Activated CD4-positive, CD25-positive, alpha-beta regulatory T cell (primary cell): ENCODE measurements around the gene DNAJC25.
"Not testable (repeated sequence)": the region's sequence is repeated elsewhere in the genome, so short reads cannot be mapped to it uniquely, and the experiment has no call there.

Experiments used
- DNase-seq, 4 experiments: peaks; one replicate each; lab custom pipeline; 2025; lab: John Stamatoyannopoulos, UW

DNAJC25 gene

DNA sequence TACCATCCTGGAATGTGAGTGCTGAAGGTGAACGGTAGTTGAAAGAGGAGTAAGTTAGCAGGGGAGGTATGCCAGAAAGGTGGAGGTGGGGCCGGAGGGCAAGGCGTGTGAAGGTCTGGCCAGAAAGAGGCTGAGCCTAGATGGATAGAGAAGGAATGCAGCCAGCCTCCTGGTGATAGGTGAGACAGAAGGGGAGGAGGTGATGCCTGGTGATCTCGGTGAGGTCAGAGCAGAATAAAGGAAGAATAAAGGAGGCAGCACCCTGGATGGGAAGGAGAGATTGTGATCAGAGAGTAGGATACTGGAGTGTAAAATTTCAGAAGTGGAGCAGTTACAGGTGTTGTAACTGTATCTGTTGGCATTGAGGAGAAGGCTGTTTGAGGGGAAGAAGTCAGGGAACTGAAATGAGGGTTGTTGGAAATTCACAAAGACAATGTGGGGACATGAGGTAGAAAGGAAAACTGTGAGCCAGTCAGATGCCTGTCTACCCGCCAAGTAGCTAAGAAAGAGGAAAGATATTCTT, 32.2 kb downstream of the DNAJC25 start:
- no peak for DNase-seq

DNA sequence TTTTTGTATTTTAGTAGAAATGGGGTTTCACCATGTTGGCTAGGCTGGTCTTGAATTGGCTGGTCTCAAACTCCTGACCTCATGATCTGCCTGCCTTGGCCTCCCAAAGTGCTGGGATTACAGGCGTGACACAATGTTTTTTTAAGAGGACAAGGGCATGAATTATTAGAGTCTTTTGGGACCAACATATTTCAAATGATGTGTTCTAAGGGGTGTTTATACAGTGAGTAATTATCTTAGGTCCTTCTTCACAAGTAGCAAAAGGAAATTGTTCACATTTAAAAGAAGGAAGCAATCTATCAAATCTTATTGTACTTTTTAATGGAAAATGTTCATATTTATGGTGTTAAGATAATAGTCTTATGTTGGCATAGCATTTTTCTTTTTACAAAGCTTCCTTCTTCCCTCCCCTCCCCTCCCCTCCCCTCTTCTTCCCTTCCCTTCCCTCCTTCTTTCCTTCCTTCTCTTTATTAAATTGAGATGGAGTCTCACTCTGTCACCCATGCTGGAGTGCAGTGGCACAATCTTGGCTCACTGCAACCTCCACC, 37.0 kb downstream of the DNAJC25 start:
- no peak for DNase-seq

DNA sequence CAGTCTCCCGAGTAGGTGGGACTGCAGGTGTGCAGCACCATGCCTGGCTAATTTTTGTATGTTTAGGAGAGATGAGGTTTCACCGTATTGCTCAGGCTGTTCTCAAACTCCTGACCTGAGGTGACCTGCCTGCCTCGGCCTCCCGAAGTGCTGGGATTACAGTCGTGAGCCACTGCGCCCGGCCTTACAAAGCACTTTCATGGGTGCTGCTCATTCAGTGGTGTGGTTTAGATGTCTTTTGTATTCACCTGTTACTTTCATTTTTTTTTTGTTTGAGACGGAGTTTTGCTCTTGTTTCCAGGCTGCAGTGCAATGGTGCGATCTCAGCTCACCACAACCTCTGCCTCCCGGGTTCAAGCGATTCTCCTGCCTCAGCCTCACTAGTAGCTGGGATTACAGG, 37.5 kb downstream of the DNAJC25 start:
- DNase-seq, result not testable (repeated sequence)

DNA sequence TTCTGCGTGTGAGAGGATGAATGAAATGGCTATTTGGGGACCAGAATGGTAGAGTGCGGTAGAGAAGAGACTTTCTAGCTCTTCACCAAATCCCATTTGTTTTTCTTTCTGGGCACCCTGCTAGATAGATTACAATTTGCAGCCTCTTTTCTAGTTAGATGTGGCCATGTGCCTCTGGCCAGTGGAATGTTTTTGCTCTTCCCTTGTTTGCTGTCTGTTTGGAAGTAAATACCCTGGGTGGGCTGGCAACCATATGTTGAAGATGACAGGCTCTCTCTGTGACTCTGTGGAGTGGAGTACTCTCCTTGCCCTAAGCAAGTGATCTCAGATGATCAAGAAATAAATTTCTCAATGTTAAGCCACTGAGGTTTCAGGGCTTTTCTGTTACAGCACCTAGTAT, 43.2 kb downstream of the DNAJC25 start:
- DNase-seq, result no peak

DNA sequence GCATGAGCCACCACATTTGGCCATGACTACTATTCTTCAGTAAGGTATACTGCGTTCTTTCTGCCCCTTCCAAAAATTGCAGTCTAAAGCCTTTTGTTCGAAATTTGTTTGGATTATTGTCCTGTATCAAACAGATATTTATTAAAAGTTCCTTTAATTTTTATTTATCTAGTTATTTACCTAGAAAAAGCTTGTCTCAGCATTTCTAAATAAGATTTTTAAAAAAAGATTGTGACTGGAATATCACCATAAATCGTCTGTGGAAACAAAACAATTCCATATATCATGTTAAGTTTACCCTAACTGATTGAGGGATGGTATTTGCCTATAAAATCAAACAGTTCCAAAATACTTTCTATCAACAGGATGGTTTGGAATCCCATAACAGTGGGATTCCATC, 45.0 kb downstream of the DNAJC25 start:
- DNase-seq, result no peak

DNA sequence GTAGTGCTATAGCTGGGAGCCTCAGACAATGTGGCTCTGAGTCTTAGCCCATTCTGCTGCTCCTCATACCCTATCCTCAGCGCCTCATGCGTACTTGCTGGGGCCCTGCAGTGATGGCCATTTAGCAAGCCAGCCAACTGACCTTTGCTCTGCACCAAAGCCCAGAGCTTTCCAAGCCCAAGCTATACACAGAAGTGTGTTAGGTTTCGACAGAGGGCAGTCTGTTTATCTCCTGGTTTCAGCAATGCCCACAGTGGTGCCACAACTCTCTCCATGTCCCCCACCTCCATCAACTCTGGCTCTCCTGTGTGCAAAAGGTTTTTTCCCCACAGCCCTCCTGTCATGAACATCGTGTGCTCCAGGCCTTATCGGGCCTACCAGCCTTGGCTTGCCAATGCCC, 47.2 kb downstream of the DNAJC25 start:
- no peak for DNase-seq

DNA sequence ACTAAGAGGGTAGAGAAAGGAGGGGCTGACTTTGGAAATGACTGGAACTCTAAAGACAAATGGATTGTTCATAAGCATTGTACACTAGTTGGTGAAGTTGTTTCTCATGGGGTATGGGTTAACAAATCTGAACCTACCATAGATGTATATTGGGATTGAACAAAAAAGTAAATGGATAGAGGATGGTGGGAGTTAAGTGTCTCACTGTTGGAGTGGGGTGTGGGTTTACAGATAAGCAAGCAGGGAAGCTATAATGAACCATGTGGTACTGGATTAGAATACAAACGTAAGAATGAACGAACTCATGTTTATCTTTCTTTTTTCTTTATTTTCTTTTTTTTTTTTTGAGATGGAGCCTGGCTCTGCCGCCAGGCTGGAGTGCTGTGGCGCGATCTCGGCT, 48.1 kb downstream of the DNAJC25 start:
- DNase-seq, result no peak

DNA sequence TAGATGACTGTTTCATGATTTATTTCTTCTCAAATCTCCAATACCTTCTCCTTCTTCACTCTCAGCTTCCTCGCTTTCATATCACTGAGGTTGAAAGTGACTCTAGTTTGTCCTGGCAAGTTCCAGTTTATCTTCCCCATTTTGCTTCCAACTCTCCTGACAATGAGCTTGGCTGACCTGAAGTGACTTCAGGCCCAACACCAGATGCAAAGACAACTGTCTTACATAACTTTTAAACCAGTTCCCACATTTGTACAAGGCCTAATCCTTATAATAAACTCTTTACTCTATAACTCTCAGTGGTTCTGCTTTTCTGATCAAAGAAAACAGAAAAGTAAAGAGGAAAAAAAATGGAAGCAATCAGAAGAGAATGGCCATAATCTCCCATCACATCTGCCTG, 52.3 kb downstream of the DNAJC25 start:
- DNase-seq, result no peak

DNA sequence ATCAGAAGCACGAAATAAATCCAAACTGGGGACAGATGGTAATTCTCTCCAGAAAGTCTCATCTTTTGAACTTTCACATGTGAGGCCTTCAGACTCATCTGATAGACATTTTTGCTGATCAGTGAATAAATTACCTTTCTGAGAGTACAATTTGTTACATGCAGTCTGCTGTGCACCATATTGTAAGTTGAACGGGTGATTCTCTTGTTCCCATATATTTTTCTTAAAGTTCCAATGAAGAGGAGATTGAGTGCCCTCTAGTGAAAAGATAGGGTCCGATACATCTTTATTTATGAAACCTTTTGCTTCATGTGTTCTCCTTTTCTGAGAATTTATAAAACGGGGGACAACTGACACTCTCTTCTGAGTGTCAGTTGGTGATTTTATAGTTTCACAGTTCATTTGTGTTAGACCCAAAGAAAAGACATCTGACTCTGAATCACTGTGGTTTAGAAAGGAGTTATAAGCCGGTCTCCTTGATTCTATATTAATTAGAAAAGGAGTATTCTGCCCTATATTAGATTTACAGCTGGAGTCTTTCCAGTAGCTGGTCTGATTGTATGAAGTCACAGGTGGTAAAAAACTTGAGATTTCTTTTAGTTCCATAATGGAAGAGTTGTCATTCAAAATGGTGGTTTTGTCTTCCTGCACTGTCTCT, 60.7 kb downstream of the DNAJC25 start:
- DNase-seq, result no peak

DNA sequence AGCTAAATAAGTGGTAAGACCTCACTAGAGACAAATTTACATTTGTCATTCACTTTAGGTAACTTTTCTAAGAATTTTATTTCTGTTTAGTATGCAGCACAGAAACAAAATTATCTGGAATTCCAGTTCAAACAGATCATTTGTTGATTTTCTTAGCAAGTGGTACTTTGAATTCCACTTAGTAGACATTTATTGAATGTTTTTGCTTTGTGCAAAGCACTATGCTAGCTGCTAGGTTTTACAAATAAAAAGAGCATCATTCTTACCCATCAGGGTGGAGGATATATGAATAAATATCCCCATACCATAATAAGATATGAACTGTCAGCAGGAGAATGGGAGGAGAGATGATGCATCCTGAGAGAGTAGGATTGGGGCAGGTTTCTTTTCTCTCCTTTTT, 65.7 kb downstream of the DNAJC25 start:
- DNase-seq, result no peak

DNA sequence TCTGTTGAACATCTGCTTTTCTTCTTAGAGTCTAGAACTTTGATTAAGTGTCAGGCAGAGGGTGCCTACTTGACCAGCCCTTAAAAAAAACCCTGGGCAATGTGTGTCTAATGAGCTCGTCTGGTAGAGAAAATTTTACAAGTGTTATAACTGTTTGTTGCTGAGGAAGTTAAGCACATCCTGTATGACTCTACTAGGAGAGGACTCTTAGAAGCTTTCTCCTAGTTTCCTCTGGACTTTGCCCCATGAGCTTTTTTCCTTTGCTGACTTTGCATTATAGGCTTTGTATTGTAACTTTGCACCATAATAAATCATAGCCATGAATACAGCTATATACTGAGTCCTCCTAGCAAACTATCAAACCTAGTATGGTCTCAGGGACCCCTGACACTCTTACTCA, 69.6 kb downstream of the DNAJC25 start:
- no peak for DNase-seq
